KMS-11 (cell line): ENCODE data around the gene ICAM4.

Experiments used
- H2AFZ ChIP-seq: fragments of 200-600 bp; sonication (generic); 2 replicates; pipeline ENCODE4 v1.6.1; 2016; ENCODE audit warnings: antibody characterized with exemption, mixed run types, low read depth
- H3K27ac ChIP-seq: fragments of 200-600 bp; sonication (generic); 2 replicates; pipeline ENCODE4 v1.6.1; 2016; ENCODE audit warnings: mild to moderate bottlenecking, mixed run types
- H3K27me3 ChIP-seq: fragments of 200-600 bp; sonication (generic); 2 replicates; pipeline ENCODE4 v1.6.1; 2017; ENCODE audit warnings: mild to moderate bottlenecking, low read depth, mixed run types, moderate library complexity; ENCODE audit not compliant: insufficient read depth
- H3K36me3 ChIP-seq: fragments of 200-600 bp; sonication (generic); 2 replicates; pipeline ENCODE4 v1.6.1; 2017; ENCODE audit warnings: mild to moderate bottlenecking, mixed run types; ENCODE audit not compliant: insufficient read depth
- H3K4me1 ChIP-seq: fragments of 200-600 bp; sonication (generic); 2 replicates; pipeline ENCODE4 v1.6.1; 2016; ENCODE audit warnings: mild to moderate bottlenecking, low read depth, mixed run types; ENCODE audit not compliant: poor library complexity, severe bottlenecking
- H3K4me2 ChIP-seq: fragments of 200-600 bp; sonication (generic); 2 replicates; pipeline ENCODE4 v1.7.0; 2016; ENCODE audit warnings: mild to moderate bottlenecking, mixed run types
- H3K4me3 ChIP-seq: fragments of 200-600 bp; sonication (generic); IDR thresholded peaks from 2 replicates; pipeline ENCODE4 v1.6.1; 2017; ENCODE audit warnings: low read depth, low read length, mixed read lengths; ENCODE audit not compliant: insufficient read depth
- H3K79me2 ChIP-seq: fragments of 200-600 bp; sonication (generic); 2 replicates; pipeline ENCODE4 v1.6.1; 2016; ENCODE audit warnings: low read depth, mixed run types; ENCODE audit not compliant: insufficient read depth
- H3K9ac ChIP-seq: fragments of 200-600 bp; sonication (generic); 2 replicates; pipeline ENCODE4 v1.6.1; 2016; ENCODE audit warnings: mild to moderate bottlenecking, mixed run types
- H4K20me1 ChIP-seq: fragments of 200-600 bp; sonication (generic); 2 replicates; pipeline ENCODE4 v1.6.1; 2016; ENCODE audit warnings: mild to moderate bottlenecking, mixed run types; ENCODE audit not compliant: insufficient read depth
- TF ChIP-seq, protein P1 (sequence below): fragments of 200-600 bp; sonication (generic); conservative IDR thresholded peaks from 2 replicates; pipeline ENCODE4 v1.6.1; 2017; ENCODE audit warnings: low read depth, mild to moderate bottlenecking, antibody characterized with exemption, low read length, moderate library complexity, mixed read lengths

Gene ICAM4

DNA sequence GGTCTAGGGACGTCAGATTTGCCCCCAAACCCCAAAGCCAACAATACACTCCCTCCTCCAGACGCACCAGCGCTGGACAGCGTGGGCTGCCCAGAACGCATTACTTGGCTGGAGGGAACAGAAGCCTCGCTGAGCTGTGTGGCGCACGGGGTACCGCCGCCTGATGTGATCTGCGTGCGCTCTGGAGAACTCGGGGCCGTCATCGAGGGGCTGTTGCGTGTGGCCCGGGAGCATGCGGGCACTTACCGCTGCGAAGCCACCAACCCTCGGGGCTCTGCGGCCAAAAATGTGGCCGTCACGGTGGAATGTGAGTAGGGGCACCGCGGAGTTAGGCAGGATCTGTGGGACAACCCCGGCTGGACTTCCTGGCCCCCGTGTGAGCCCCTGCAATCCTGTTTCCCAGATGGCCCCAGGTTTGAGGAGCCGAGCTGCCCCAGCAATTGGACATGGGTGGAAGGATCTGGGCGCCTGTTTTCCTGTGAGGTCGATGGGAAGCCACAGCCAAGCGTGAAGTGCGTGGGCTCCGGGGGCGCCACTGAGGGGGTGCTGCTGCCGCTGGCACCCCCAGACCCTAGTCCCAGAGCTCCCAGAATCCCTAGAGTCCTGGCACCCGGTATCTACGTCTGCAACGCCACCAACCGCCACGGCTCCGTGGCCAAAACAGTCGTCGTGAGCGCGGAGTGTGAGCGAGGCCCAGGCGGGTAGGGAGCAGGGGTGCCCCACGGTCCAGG, 7.0 kb downstream of the ICAM4 start:
- Histone ChIP-seq H3K27me3 (peaks cover 26% of the 10 kb centered on the region), H3K27ac (no peak overlapping the region), H3K9ac (no peak overlapping the region)

DNA sequence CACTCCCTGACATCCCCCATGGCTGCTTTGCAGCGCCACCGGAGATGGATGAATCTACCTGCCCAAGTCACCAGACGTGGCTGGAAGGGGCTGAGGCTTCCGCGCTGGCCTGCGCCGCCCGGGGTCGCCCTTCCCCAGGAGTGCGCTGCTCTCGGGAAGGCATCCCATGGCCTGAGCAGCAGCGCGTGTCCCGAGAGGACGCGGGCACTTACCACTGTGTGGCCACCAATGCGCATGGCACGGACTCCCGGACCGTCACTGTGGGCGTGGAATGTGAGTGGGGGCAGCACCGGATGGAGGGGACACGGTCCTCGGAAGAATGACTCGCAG, 7.6 kb downstream of the ICAM4 start:
- Histone ChIP-seq H3K27ac (no peak overlapping the region), H3K4me2 (no peak overlapping the region), H3K4me3 (no peak overlapping the region), H4K20me1 (no peaks in the 10 kb centered on the region), H3K79me2 (no peaks in the 10 kb centered on the region), H3K9ac (no peak overlapping the region), H2AFZ (no peak overlapping the region), H3K36me3 (no peaks in the 10 kb centered on the region), H3K4me1 (peaks cover 28% of the 10 kb centered on the region), H3K27me3 (peaks cover 26% of the 10 kb centered on the region)
- TF ChIP-seq, protein P1, sequence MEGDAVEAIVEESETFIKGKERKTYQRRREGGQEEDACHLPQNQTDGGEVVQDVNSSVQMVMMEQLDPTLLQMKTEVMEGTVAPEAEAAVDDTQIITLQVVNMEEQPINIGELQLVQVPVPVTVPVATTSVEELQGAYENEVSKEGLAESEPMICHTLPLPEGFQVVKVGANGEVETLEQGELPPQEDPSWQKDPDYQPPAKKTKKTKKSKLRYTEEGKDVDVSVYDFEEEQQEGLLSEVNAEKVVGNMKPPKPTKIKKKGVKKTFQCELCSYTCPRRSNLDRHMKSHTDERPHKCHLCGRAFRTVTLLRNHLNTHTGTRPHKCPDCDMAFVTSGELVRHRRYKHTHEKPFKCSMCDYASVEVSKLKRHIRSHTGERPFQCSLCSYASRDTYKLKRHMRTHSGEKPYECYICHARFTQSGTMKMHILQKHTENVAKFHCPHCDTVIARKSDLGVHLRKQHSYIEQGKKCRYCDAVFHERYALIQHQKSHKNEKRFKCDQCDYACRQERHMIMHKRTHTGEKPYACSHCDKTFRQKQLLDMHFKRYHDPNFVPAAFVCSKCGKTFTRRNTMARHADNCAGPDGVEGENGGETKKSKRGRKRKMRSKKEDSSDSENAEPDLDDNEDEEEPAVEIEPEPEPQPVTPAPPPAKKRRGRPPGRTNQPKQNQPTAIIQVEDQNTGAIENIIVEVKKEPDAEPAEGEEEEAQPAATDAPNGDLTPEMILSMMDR, result no peak

More for the DNA sequence above, 7.0 kb downstream of the ICAM4 start:
- H3K4me1 ChIP-seq, result peaks cover 28% of the 10 kb centered on the region
- no peaks in the 10 kb centered on the region for H3K36me3 ChIP-seq
- H3K4me3 ChIP-seq, result no peak overlapping the region
- no peaks in the 10 kb centered on the region for H3K79me2 ChIP-seq
- TF ChIP-seq, protein P1, result no peak
- H2AFZ ChIP-seq, result no peak overlapping the region
- H4K20me1 ChIP-seq, result no peaks in the 10 kb centered on the region
- H3K4me2 ChIP-seq, result no peak overlapping the region

DNA sequence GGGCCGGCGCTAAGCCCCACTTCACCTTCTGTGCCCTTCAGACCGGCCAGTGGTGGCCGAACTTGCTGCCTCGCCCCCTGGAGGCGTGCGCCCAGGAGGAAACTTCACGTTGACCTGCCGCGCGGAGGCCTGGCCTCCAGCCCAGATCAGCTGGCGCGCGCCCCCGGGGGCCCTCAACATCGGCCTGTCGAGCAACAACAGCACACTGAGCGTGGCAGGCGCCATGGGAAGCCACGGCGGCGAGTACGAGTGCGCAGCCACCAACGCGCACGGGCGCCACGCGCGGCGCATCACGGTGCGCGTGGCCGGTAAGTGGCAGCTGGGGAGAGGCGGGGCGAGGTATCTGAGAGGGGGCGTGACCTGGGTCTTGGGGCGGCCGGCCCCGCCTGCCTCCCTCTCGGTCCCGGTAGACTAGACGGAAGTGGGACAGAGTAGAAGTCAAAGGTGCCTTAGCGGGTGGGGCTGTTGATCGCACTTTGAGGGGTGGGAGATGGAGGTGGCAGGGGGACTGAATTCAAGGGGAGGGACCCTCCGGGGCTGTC, 8.6 kb downstream of the ICAM4 start:
- Histone ChIP-seq H3K27me3 (peaks cover 18% of the 10 kb centered on the region), H2AFZ (peak overlapping the region; percentile 93), H3K9ac (no peak overlapping the region), H4K20me1 (no peaks in the 10 kb centered on the region), H3K4me1 (peaks cover 26% of the 10 kb centered on the region), H3K4me2 (peak overlapping the region; percentile 77), H3K4me3 (no peak overlapping the region), H3K79me2 (no peaks in the 10 kb centered on the region), H3K27ac (no peak overlapping the region), H3K36me3 (no peaks in the 10 kb centered on the region)
- TF ChIP-seq, protein P1, result no peak

DNA sequence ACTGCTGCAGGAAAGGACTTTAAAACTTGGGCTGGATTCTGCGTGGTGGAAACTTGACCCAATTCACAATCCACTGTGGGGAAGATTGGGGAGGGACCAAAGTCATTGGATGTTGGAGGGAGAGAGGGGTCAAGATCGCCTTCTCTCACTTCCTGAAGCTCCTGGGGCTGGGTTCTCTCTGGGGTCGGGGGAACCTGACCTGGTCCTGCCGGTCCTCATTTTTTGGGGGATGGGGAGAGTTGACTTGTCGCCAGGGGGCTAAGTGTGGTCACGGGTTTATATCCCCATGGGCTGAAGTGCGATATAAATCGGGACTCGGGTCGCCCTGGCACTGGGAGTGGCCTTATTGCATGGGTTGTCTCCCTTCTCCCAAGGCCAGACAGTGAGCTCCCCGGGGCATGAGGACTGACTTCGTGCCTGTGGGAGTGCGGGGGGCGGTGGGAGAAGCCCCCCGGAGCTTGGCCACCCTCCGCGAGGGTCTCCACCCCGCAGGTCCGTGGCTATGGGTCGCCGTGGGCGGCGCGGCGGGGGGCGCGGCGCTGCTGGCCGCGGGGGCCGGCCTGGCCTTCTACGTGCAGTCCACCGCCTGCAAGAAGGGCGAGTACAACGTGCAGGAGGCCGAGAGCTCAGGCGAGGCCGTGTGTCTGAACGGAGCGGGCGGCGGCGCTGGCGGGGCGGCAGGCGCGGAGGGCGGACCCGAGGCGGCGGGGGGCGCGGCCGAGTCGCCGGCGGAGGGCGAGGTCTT, 9.3 kb downstream of the ICAM4 start:
- peak overlapping the region; percentile 93 for H2AFZ ChIP-seq
- no peak overlapping the region for H3K9ac ChIP-seq
- H3K4me1 ChIP-seq, result peaks cover 19% of the 10 kb centered on the region
- no peak overlapping the region for H3K27ac ChIP-seq
- no peaks in the 10 kb centered on the region for H4K20me1 ChIP-seq
- no peaks in the 10 kb centered on the region for H3K79me2 ChIP-seq
- TF ChIP-seq, protein P1, result no peak
- peak overlapping the region; percentile 77 for H3K4me2 ChIP-seq
- H3K27me3 ChIP-seq, result peaks cover 12% of the 10 kb centered on the region; the same call in 1 of the 2 replicates
- H3K36me3 ChIP-seq, result no peaks in the 10 kb centered on the region
- H3K4me3 ChIP-seq, result no peak overlapping the region
